ENCODE results near the gene FRG2B.
"Not testable (repeated sequence)": the region's sequence is repeated elsewhere in the genome, so short reads cannot be mapped to it uniquely, and the experiment has no call there.

Gene FRG2B

GRCh38 chr10:133626695-133627094, at the start of gene FRG2B:
TSS of gene FRG2B (minus strand) at chr10:133626795. CDS start at chr10:133626742, 53 bp downstream.
- not testable (repeated sequence) for H3K4me1 ChIP-seq (ENCODE audit: control insufficient read depth, insufficient read depth, low read length); H3K27ac ChIP-seq (ENCODE audit: low read depth, low read length); H3K36me3 ChIP-seq (ENCODE audit: control insufficient read depth, insufficient read depth, low read length); H3K4me3 ChIP-seq (ENCODE audit: low read depth, low read length); H3K9ac ChIP-seq (ENCODE audit: low read length); H3K9me3 ChIP-seq (ENCODE audit: control insufficient read depth, insufficient read depth, low read depth, low read length)
- peaks cover 10% of the 10 kb centered on the region for H3K27me3 ChIP-seq (ENCODE audit: control insufficient read depth, insufficient read depth, low read length)

- H3K36me3 ChIP-seq (ENCODE audit: control insufficient read depth, insufficient read depth, low read length); H3K9me3 ChIP-seq (ENCODE audit: control insufficient read depth, insufficient read depth, low read depth, low read length); H3K4me1 ChIP-seq (ENCODE audit: control insufficient read depth, insufficient read depth, low read length); H3K4me3 ChIP-seq (ENCODE audit: low read depth, low read length); H3K27ac ChIP-seq (ENCODE audit: low read depth, low read length); H3K9ac ChIP-seq (ENCODE audit: low read length): not testable (repeated sequence)
- H3K27me3 ChIP-seq (ENCODE audit: control insufficient read depth, insufficient read depth, low read length) = peaks cover 17% of the 10 kb centered on the region
These were observed 40.9 kb upstream of the FRG2B start for GRCh38 chr10:133667446-133667845.

GRCh38 chr10:133663544-133664160, 37.1 kb upstream of the FRG2B start:
- H3K4me1 ChIP-seq (ENCODE audit: control insufficient read depth, insufficient read depth, low read length) = not testable (repeated sequence)

GRCh38 chr10:133661122-133661521, 34.5 kb upstream of the FRG2B start:
- H3K27me3 ChIP-seq (ENCODE audit: control insufficient read depth, insufficient read depth, low read length) = peaks cover 31% of the 10 kb centered on the region
- H3K4me1 ChIP-seq (ENCODE audit: control insufficient read depth, insufficient read depth, low read length); H3K9me3 ChIP-seq (ENCODE audit: control insufficient read depth, insufficient read depth, low read depth, low read length); H3K9ac ChIP-seq (ENCODE audit: low read length); H3K27ac ChIP-seq (ENCODE audit: low read depth, low read length); H3K4me3 ChIP-seq (ENCODE audit: low read depth, low read length); H3K36me3 ChIP-seq (ENCODE audit: control insufficient read depth, insufficient read depth, low read length): not testable (repeated sequence)

More at GRCh38 chr10:133663544-133664160, 37.1 kb upstream of the FRG2B start:
- not testable (repeated sequence) for H3K4me3 ChIP-seq (ENCODE audit: low read depth, low read length); H3K9ac ChIP-seq (ENCODE audit: low read length); H3K9me3 ChIP-seq (ENCODE audit: control insufficient read depth, insufficient read depth, low read depth, low read length); H3K27ac ChIP-seq (ENCODE audit: low read depth, low read length); H3K36me3 ChIP-seq (ENCODE audit: control insufficient read depth, insufficient read depth, low read length)
- peaks cover 31% of the 10 kb centered on the region for H3K27me3 ChIP-seq (ENCODE audit: control insufficient read depth, insufficient read depth, low read length)

GRCh38 chr10:133660516-133660915, 33.9 kb upstream of the FRG2B start:
- H3K4me3 ChIP-seq (ENCODE audit: low read depth, low read length); H3K9me3 ChIP-seq (ENCODE audit: control insufficient read depth, insufficient read depth, low read depth, low read length); H3K27ac ChIP-seq (ENCODE audit: low read depth, low read length); H3K9ac ChIP-seq (ENCODE audit: low read length); H3K4me1 ChIP-seq (ENCODE audit: control insufficient read depth, insufficient read depth, low read length); H3K36me3 ChIP-seq (ENCODE audit: control insufficient read depth, insufficient read depth, low read length): not testable (repeated sequence)
- peaks cover 31% of the 10 kb centered on the region for H3K27me3 ChIP-seq (ENCODE audit: control insufficient read depth, insufficient read depth, low read length)

GRCh38 chr10:133657276-133657675, 30.7 kb upstream of the FRG2B start:
- H3K4me1 ChIP-seq (ENCODE audit: control insufficient read depth, insufficient read depth, low read length) = not testable (repeated sequence)

GRCh38 chr10:133648872-133649455, 22.4 kb upstream of the FRG2B start:
- H3K9me3 ChIP-seq (ENCODE audit: control insufficient read depth, insufficient read depth, low read depth, low read length); H3K4me3 ChIP-seq (ENCODE audit: low read depth, low read length); H3K4me1 ChIP-seq (ENCODE audit: control insufficient read depth, insufficient read depth, low read length); H3K27ac ChIP-seq (ENCODE audit: low read depth, low read length); H3K36me3 ChIP-seq (ENCODE audit: control insufficient read depth, insufficient read depth, low read length); H3K9ac ChIP-seq (ENCODE audit: low read length); H3K27me3 ChIP-seq (ENCODE audit: control insufficient read depth, insufficient read depth, low read length): not testable (repeated sequence)

More at GRCh38 chr10:133657276-133657675, 30.7 kb upstream of the FRG2B start:
- not testable (repeated sequence) for H3K9ac ChIP-seq (ENCODE audit: low read length); H3K9me3 ChIP-seq (ENCODE audit: control insufficient read depth, insufficient read depth, low read depth, low read length); H3K36me3 ChIP-seq (ENCODE audit: control insufficient read depth, insufficient read depth, low read length); H3K27ac ChIP-seq (ENCODE audit: low read depth, low read length); H3K4me3 ChIP-seq (ENCODE audit: low read depth, low read length)
- peaks cover 12% of the 10 kb centered on the region; the same call in 1 of the 2 replicates for H3K27me3 ChIP-seq (ENCODE audit: control insufficient read depth, insufficient read depth, low read length)

GRCh38 chr10:133647075-133647748, 20.6 kb upstream of the FRG2B start:
- not testable (repeated sequence) for H3K9me3 ChIP-seq (ENCODE audit: control insufficient read depth, insufficient read depth, low read depth, low read length); H3K9ac ChIP-seq (ENCODE audit: low read length); H3K36me3 ChIP-seq (ENCODE audit: control insufficient read depth, insufficient read depth, low read length); H3K27me3 ChIP-seq (ENCODE audit: control insufficient read depth, insufficient read depth, low read length); H3K4me1 ChIP-seq (ENCODE audit: control insufficient read depth, insufficient read depth, low read length); H3K4me3 ChIP-seq (ENCODE audit: low read depth, low read length); H3K27ac ChIP-seq (ENCODE audit: low read depth, low read length)

- H3K4me3 ChIP-seq (ENCODE audit: low read depth, low read length); H3K4me1 ChIP-seq (ENCODE audit: control insufficient read depth, insufficient read depth, low read length); H3K9ac ChIP-seq (ENCODE audit: low read length): not testable (repeated sequence)
These were observed 11.2 kb upstream of the FRG2B start for GRCh38 chr10:133637846-133638235.

GRCh38 chr10:133637202-133637845, 10.7 kb upstream of the FRG2B start:
- H3K9ac ChIP-seq (ENCODE audit: low read length); H3K27ac ChIP-seq (ENCODE audit: low read depth, low read length); H3K36me3 ChIP-seq (ENCODE audit: control insufficient read depth, insufficient read depth, low read length); H3K4me1 ChIP-seq (ENCODE audit: control insufficient read depth, insufficient read depth, low read length); H3K4me3 ChIP-seq (ENCODE audit: low read depth, low read length); H3K9me3 ChIP-seq (ENCODE audit: control insufficient read depth, insufficient read depth, low read depth, low read length): not testable (repeated sequence)
- H3K27me3 ChIP-seq (ENCODE audit: control insufficient read depth, insufficient read depth, low read length) = peaks cover 11% of the 10 kb centered on the region

More at GRCh38 chr10:133637846-133638235, 11.2 kb upstream of the FRG2B start:
- H3K27ac ChIP-seq (ENCODE audit: low read depth, low read length); H3K36me3 ChIP-seq (ENCODE audit: control insufficient read depth, insufficient read depth, low read length); H3K9me3 ChIP-seq (ENCODE audit: control insufficient read depth, insufficient read depth, low read depth, low read length): not testable (repeated sequence)
- peaks cover 11% of the 10 kb centered on the region for H3K27me3 ChIP-seq (ENCODE audit: control insufficient read depth, insufficient read depth, low read length)

- not testable (repeated sequence) for H3K36me3 ChIP-seq (ENCODE audit: control insufficient read depth, insufficient read depth, low read length); H3K27ac ChIP-seq (ENCODE audit: low read depth, low read length); H3K9me3 ChIP-seq (ENCODE audit: control insufficient read depth, insufficient read depth, low read depth, low read length); H3K4me1 ChIP-seq (ENCODE audit: control insufficient read depth, insufficient read depth, low read length); H3K4me3 ChIP-seq (ENCODE audit: low read depth, low read length); H3K9ac ChIP-seq (ENCODE audit: low read length); H3K27me3 ChIP-seq (ENCODE audit: control insufficient read depth, insufficient read depth, low read length)
These were observed 4.2 kb upstream of the FRG2B start for GRCh38 chr10:133630723-133631249.
